GM23338 (cell line): Measurements from ENCODE around the gene PMIS2.

Experiments used
- CREB1 ChIP-seq: fragments of 250-450 bp; sonication (Bioruptor Pico); IDR thresholded peaks from 2 replicates; pipeline ENCODE4 v1.5.0; 2020; ENCODE audit warnings: low read depth, mild to moderate bottlenecking, moderate library complexity
- CTCF ChIP-seq, 2 experiments: fragments of 200-600 bp in 1 of 2; sonication (generic) in 1 of 2; conservative IDR thresholded peaks; 2 replicates each; pipeline versions ENCODE4 v1.5.1 to v1.6.1; 2016 to 2017; ENCODE audit warnings: antibody characterized with exemption in 2 of 2, low read depth in 2 of 2, mild to moderate bottlenecking in 2 of 2, moderate library complexity in 1 of 2
- ETS1 ChIP-seq: IDR thresholded peaks from 2 replicates; pipeline ENCODE4 v1.6.1; 2016; ENCODE audit warnings: antibody characterized with exemption
- EZH2 ChIP-seq: fragments of 200-600 bp; sonication (generic); IDR thresholded peaks from one replicate; pipeline ENCODE4 v1.8.0; 2017; ENCODE audit warnings: antibody characterized with exemption, mild to moderate bottlenecking, low read depth; ENCODE audit not compliant: unreplicated experiment
- EZH2phosphoT487 ChIP-seq: fragments of 200-600 bp; sonication (generic); IDR thresholded peaks from one replicate; pipeline ENCODE4 v1.8.1; 2018; ENCODE audit warnings: antibody characterized with exemption; ENCODE audit not compliant: unreplicated experiment
- JUNB ChIP-seq: IDR thresholded peaks from one replicate; pipeline ENCODE4 v1.6.1; 2016; ENCODE audit warnings: antibody characterized with exemption; ENCODE audit not compliant: unreplicated experiment
- NANOG ChIP-seq: IDR thresholded peaks from 2 replicates; pipeline ENCODE4 v1.6.1; 2016; ENCODE audit warnings: antibody characterized with exemption, borderline replicate concordance
- POLR2AphosphoS5 ChIP-seq: IDR thresholded peaks from 2 replicates; pipeline ENCODE4 v1.6.1; 2016; ENCODE audit warnings: antibody characterized with exemption, low read depth
- REST ChIP-seq: IDR thresholded peaks from one replicate; pipeline ENCODE4 v1.6.1; 2018; ENCODE audit warnings: antibody characterized with exemption; ENCODE audit not compliant: unreplicated experiment
- STAT1 ChIP-seq: IDR thresholded peaks from one replicate; pipeline ENCODE4 v1.6.1; 2016; ENCODE audit warnings: antibody characterized with exemption; ENCODE audit not compliant: unreplicated experiment
- ZNF114 ChIP-seq: fragments of 250-450 bp; sonication (Bioruptor Pico); IDR thresholded peaks from 2 replicates; pipeline ENCODE4 v1.5.0; 2020; ENCODE audit warnings: mild to moderate bottlenecking, moderate library complexity
- ZNF331 ChIP-seq: fragments of 250-450 bp; sonication (Bioruptor Pico); IDR thresholded peaks from 2 replicates; pipeline ENCODE4 v1.5.0; 2020; ENCODE audit warnings: low read depth, mild to moderate bottlenecking, moderate library complexity

GRCh38 chr19:35546532-35546931 is 39.4 kb upstream of the PMIS2 start:
- no peak for TF ChIP-seq CTCF (conservative IDR thresholded peaks at IDR 0.05; ENCODE audit: low read depth in 2 of 2)
- no peak for TF ChIP-seq EZH2phosphoT487
- no peak for TF ChIP-seq REST
- TF ChIP-seq POLR2AphosphoS5, result no peak
- no peak for TF ChIP-seq EZH2
- no peak for TF ChIP-seq ZNF114
- no peak for TF ChIP-seq JUNB
- no peak for TF ChIP-seq NANOG
- TF ChIP-seq ETS1, result no peak
- no peak for TF ChIP-seq CREB1 (CRISPR knock-in tag)
- TF ChIP-seq ZNF331 (CRISPR knock-in tag), result no peak
- no peak for TF ChIP-seq STAT1
